ENCODE data around the gene MST1.

GRCh38 chr3:49715611-49716121 lies 26.4 kb upstream of the MST1 start:
- TF ChIP-seq, protein P1, sequence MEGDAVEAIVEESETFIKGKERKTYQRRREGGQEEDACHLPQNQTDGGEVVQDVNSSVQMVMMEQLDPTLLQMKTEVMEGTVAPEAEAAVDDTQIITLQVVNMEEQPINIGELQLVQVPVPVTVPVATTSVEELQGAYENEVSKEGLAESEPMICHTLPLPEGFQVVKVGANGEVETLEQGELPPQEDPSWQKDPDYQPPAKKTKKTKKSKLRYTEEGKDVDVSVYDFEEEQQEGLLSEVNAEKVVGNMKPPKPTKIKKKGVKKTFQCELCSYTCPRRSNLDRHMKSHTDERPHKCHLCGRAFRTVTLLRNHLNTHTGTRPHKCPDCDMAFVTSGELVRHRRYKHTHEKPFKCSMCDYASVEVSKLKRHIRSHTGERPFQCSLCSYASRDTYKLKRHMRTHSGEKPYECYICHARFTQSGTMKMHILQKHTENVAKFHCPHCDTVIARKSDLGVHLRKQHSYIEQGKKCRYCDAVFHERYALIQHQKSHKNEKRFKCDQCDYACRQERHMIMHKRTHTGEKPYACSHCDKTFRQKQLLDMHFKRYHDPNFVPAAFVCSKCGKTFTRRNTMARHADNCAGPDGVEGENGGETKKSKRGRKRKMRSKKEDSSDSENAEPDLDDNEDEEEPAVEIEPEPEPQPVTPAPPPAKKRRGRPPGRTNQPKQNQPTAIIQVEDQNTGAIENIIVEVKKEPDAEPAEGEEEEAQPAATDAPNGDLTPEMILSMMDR (IDR thresholded peaks at IDR 0.05; ENCODE audit: poor library complexity), result no peak
- TF ChIP-seq EZH2phosphoT487 (IDR thresholded peaks at IDR 0.05; ENCODE audit: low read depth, severe bottlenecking, unreplicated experiment) (no peak), EZH2 (IDR thresholded peaks at IDR 0.05; ENCODE audit: borderline replicate concordance) (no peak)
